A673 (cell line): ENCODE results near the gene FAHD1. TPM values are rescaled to one million over a fixed set of nuclear protein-coding genes. Genes with fewer than 3 reads are reported as not detected.

Experiments used
- BruUV-seq: library from RNA; stranded (reverse); fragments of 400-500 nt; replicated peaks from 2 replicates; lab custom pipeline; 2021; lab: Mats Ljungman, UMichigan
- CTCF ChIA-PET: fragments of 300-600 bp; sonication (Branson Sonifier 250); formaldehyde crosslinking; loops from one replicate; lab custom pipeline; 2022; ENCODE audit warnings: antibody characterized with exemption; lab: Charles Lee
- POLR2A ChIA-PET: fragments of 300-600 bp; sonication (Branson Sonifier 250); formaldehyde crosslinking; loops from one replicate; lab custom pipeline; 2022; ENCODE audit warnings: antibody characterized with exemption; ENCODE audit not compliant: low non-redundant PET; lab: Charles Lee
- DNase-seq: peaks from one replicate; pipeline ENCODE4 v3.0.0-alpha.2; 2015; ENCODE audit warnings: low spot score
- H3K27ac ChIP-seq: fragments of 200-600 bp; sonication (generic); 2 replicates; pipeline ENCODE4 v1.5.1; 2016; ENCODE audit warnings: mixed run types, low read depth, mild to moderate bottlenecking, mixed read lengths, antibody characterized with exemption, low read length; ENCODE audit not compliant: poor library complexity, severe bottlenecking
- H3K27me3 ChIP-seq: fragments of 200-600 bp; sonication (generic); replicated peaks from 2 replicates; pipeline ENCODE4 v1.6.1; 2017; ENCODE audit warnings: mixed run types, low read depth, mild to moderate bottlenecking, mixed read lengths, antibody characterized with exemption, low read length; ENCODE audit not compliant: insufficient read depth, poor library complexity
- H3K36me3 ChIP-seq: fragments of 200-600 bp; sonication (generic); 2 replicates; pipeline ENCODE4 v1.6.1; 2016; ENCODE audit warnings: mixed run types, mild to moderate bottlenecking, mixed read lengths, antibody characterized with exemption, low read length; ENCODE audit not compliant: insufficient read depth, poor library complexity, severe bottlenecking
- H3K4me1 ChIP-seq: fragments of 200-600 bp; sonication (generic); 2 replicates; pipeline ENCODE4 v1.6.1; 2017; ENCODE audit warnings: mixed run types, mild to moderate bottlenecking, mixed read lengths, antibody characterized with exemption, low read length; ENCODE audit not compliant: insufficient read depth, poor library complexity, severe bottlenecking
- H3K4me3 ChIP-seq: fragments of 200-600 bp; sonication (generic); 2 replicates; pipeline ENCODE4 v1.5.1; 2016; ENCODE audit warnings: low read depth, mixed run types, mild to moderate bottlenecking, mixed read lengths, low read length; ENCODE audit not compliant: poor library complexity, severe bottlenecking
- H3K9me3 ChIP-seq: fragments of 200-600 bp; sonication (generic); 2 replicates; pipeline ENCODE4 v1.6.1; 2016; ENCODE audit warnings: mixed run types, low read depth, mild to moderate bottlenecking, mixed read lengths, antibody characterized with exemption, low read length; ENCODE audit not compliant: poor library complexity, severe bottlenecking
- CTCF ChIP-seq: fragments of 300-800, 200-600 bp; sonication (generic); conservative IDR thresholded peaks from 2 replicates; pipeline ENCODE4 v1.5.1; 2017; ENCODE audit warnings: low read depth, mild to moderate bottlenecking, antibody characterized with exemption, low read length, moderate library complexity, mixed read lengths
- EZH2 ChIP-seq: fragments of 200-600 bp; sonication (generic); IDR thresholded peaks from 2 replicates; pipeline ENCODE4 v1.6.1; 2017; ENCODE audit warnings: borderline replicate concordance, low read depth, mild to moderate bottlenecking, mixed read lengths, antibody characterized with exemption, low read length; ENCODE audit not compliant: poor library complexity, severe bottlenecking
- intact Hi-C: fragments of 100-400 bp; cut with micrococcal nuclease; formaldehyde crosslinking; loops from one replicate; pipeline ENCODE4 v1.10.0; 2022; ENCODE audit not compliant: unreplicated experiment
- total RNA-seq: library from RNA; stranded (reverse); gene quantifications from 2 replicates; pipeline ENCODE4 v1.2.3, GENCODE V29; 2021

The FAHD1 gene
- total RNA-seq, 1 experiment from 2014 or later = 19.9 TPM

- ChIA-PET POLR2A (interaction anchor here (0.7 kb wide), 1 partner anchor 318 kb away, joined by 4 read pairs; no protein-coding TSS in a partner anchor), CTCF (interaction anchor here (0.6 kb wide), 1 partner anchor 264 kb away, joined by 3 read pairs; no protein-coding TSS in a partner anchor)
- H3K36me3 ChIP-seq = no peaks in the 10 kb centered on the region
- BruUV-seq = no TSS peak
- H3K4me3 ChIP-seq = no peak overlapping the region
- H3K9me3 ChIP-seq = no peaks in the 10 kb centered on the region
- intact Hi-C loops = no loop called here
- no peak for TF ChIP-seq CTCF
- TF ChIP-seq EZH2 = no peak
- DNase-seq = no peak
- H3K27ac ChIP-seq = no peak overlapping the region
- peaks cover 23% of the 10 kb centered on the region for H3K27me3 ChIP-seq
- H3K4me1 ChIP-seq = no peaks in the 10 kb centered on the region
Measured at GRCh38 chr16:1876468-1876867, 49.5 kb downstream of the FAHD1 start.

GRCh38 chr16:1877089-1877488, 50.1 kb downstream of the FAHD1 start:
- no peaks in the 10 kb centered on the region for H3K36me3 ChIP-seq
- TF ChIP-seq CTCF (no peak), EZH2 (no peak)
- no peak overlapping the region for H3K4me3 ChIP-seq
- DNase-seq = no peak
- H3K27ac ChIP-seq = no peak overlapping the region
- CTCF ChIA-PET = no interaction called here
- H3K27me3 ChIP-seq = peaks cover 23% of the 10 kb centered on the region
- POLR2A ChIA-PET = no interaction called here
- no peaks in the 10 kb centered on the region for H3K4me1 ChIP-seq
- no peaks in the 10 kb centered on the region for H3K9me3 ChIP-seq
- BruUV-seq = no TSS peak
- intact Hi-C loops = no loop called here

- no peaks in the 10 kb centered on the region for H3K36me3 ChIP-seq
- peaks cover 23% of the 10 kb centered on the region for H3K27me3 ChIP-seq
- no peaks in the 10 kb centered on the region for H3K9me3 ChIP-seq
- intact Hi-C loops = no loop called here
- ChIA-PET CTCF (no interaction called here), POLR2A (no interaction called here)
- DNase-seq = no peak
- no TSS peak for BruUV-seq
- no peak overlapping the region for H3K4me3 ChIP-seq
- no peaks in the 10 kb centered on the region for H3K4me1 ChIP-seq
- no peak overlapping the region for H3K27ac ChIP-seq
- no peak for TF ChIP-seq EZH2
- TF ChIP-seq CTCF = no peak
Measured at GRCh38 chr16:1877804-1878203, 50.8 kb downstream of the FAHD1 start.
